HEK293 (cell line): Measurements from ENCODE around the gene CHL1.
"Not testable (repeated sequence)": the region's sequence is repeated elsewhere in the genome, so short reads cannot be mapped to it uniquely, and the experiment has no call there.

ENCODE experiments used
- CTCF ChIA-PET: fragments of 350-600 bp; formaldehyde crosslinking; extraction: SDS; loops from one replicate; lab custom pipeline; 2021; ENCODE audit warnings: antibody characterized with exemption; lab: Yijun Ruan, JAX
- POLR2A ChIA-PET: fragments of 300-600 bp; formaldehyde crosslinking; extraction: SDS; loops from one replicate; lab custom pipeline; 2020; ENCODE audit warnings: antibody characterized with exemption, inconsistent platforms; lab: Yijun Ruan, JAX
- H3K27ac ChIP-seq: fragments of 200-500 bp; sonication (Bioruptor generic); 2 replicates; pipeline ENCODE4 v1.5.1; 2014; ENCODE audit warnings: low read depth, low read length, control low read depth, inconsistent platforms; ENCODE audit errors: extremely low read depth
- H3K36me3 ChIP-seq, 2 experiments: fragments of 200-500 bp in 1 of 2; sonication (Bioruptor generic) in 1 of 2; 1 replicate in 1 of 2; 2 replicates in 1 of 2; pipeline ENCODE4 v1.5.1; 2014 to 2017; ENCODE audit warnings: inconsistent platforms in 2 of 2, low read length in 2 of 2; ENCODE audit not compliant: control insufficient read depth in 2 of 2, insufficient read depth in 1 of 2
- H3K4me1 ChIP-seq: fragments of 200-500 bp; sonication (Bioruptor generic); 2 replicates; pipeline ENCODE4 v1.5.1; 2014; ENCODE audit warnings: mild to moderate bottlenecking, low read length, inconsistent platforms; ENCODE audit not compliant: control insufficient read depth, insufficient read depth
- H3K4me3 ChIP-seq: 2 replicates; pipeline ENCODE4 v1.5.1; 2011; ENCODE audit warnings: low read depth, mild to moderate bottlenecking, control low read depth, low read length, moderate library complexity
- H3K9me3 ChIP-seq: fragments of 200-500 bp; sonication (Bioruptor generic); 2 replicates; pipeline ENCODE4 v1.5.1; 2014; ENCODE audit warnings: low read depth, low read length, inconsistent platforms; ENCODE audit not compliant: control insufficient read depth, insufficient read depth
- BCL11A ChIP-seq: fragments of 450-650 bp; formaldehyde crosslinking; IDR thresholded peaks from 2 replicates; pipeline ENCODE4 v1.5.1; 2016; ENCODE audit warnings: low read depth, missing biosample characterization, missing genetic modification characterization
- ELK4 ChIP-seq: IDR thresholded peaks from 2 replicates; pipeline ENCODE4 v1.6.1; 2011; ENCODE audit warnings: mild to moderate bottlenecking, low read depth, low read length, borderline replicate concordance
- KLF1 ChIP-seq: fragments of 450-650 bp; formaldehyde crosslinking; IDR thresholded peaks from 2 replicates; pipeline ENCODE4 v1.5.1; 2016; ENCODE audit warnings: missing biosample characterization, missing genetic modification characterization
- PATZ1 ChIP-seq: fragments of 450-650 bp; formaldehyde crosslinking; IDR thresholded peaks from 2 replicates; pipeline ENCODE4 v1.5.1; 2016; ENCODE audit warnings: missing biosample characterization, missing genetic modification characterization
- PRDM4 ChIP-seq: fragments of 450-650 bp; formaldehyde crosslinking; IDR thresholded peaks from 2 replicates; pipeline ENCODE4 v1.5.1; 2017; ENCODE audit warnings: missing biosample characterization, missing genetic modification characterization
- PRDM6 ChIP-seq: fragments of 450-650 bp; formaldehyde crosslinking; IDR thresholded peaks from 2 replicates; pipeline ENCODE4 v1.5.1; 2017; ENCODE audit warnings: missing biosample characterization, missing genetic modification characterization
- SETDB1 ChIP-seq: IDR thresholded peaks from one replicate; pipeline ENCODE4 v1.6.1; 2017; ENCODE audit warnings: mild to moderate bottlenecking, low read length, moderate library complexity, mixed read lengths; ENCODE audit not compliant: insufficient read length
- TRIM28 ChIP-seq: IDR thresholded peaks from 2 replicates; pipeline ENCODE4 v1.6.1; 2011; ENCODE audit warnings: low read length, control low read depth, borderline replicate concordance
- ZBTB17 ChIP-seq: fragments of 450-650 bp; formaldehyde crosslinking; IDR thresholded peaks from 2 replicates; pipeline ENCODE4 v1.5.1; 2016; ENCODE audit warnings: missing biosample characterization, missing genetic modification characterization
- ZBTB8A ChIP-seq: fragments of 450-650 bp; formaldehyde crosslinking; IDR thresholded peaks from 2 replicates; pipeline ENCODE4 v1.5.1; 2016; ENCODE audit warnings: missing biosample characterization, missing genetic modification characterization
- ZFP37 ChIP-seq: fragments of 450-650 bp; formaldehyde crosslinking; IDR thresholded peaks from 2 replicates; pipeline ENCODE4 v1.5.1; 2016; ENCODE audit warnings: missing biosample characterization, missing genetic modification characterization
- ZFP41 ChIP-seq: fragments of 450-650 bp; formaldehyde crosslinking; IDR thresholded peaks from 2 replicates; pipeline ENCODE4 v1.5.1; 2016; ENCODE audit warnings: missing biosample characterization, missing genetic modification characterization, borderline replicate concordance
- ZNF155 ChIP-seq: fragments of 450-650 bp; formaldehyde crosslinking; IDR thresholded peaks from 2 replicates; pipeline ENCODE4 v1.5.1; 2016; ENCODE audit warnings: missing biosample characterization, missing genetic modification characterization
- ZNF248 ChIP-seq: fragments of 450-650 bp; formaldehyde crosslinking; IDR thresholded peaks from 2 replicates; pipeline ENCODE4 v1.5.1; 2017; ENCODE audit warnings: missing biosample characterization, missing genetic modification characterization
- ZNF354C ChIP-seq: fragments of 450-650 bp; formaldehyde crosslinking; IDR thresholded peaks from 2 replicates; pipeline ENCODE4 v1.5.1; 2016; ENCODE audit warnings: missing biosample characterization, missing genetic modification characterization, low read depth, borderline replicate concordance
- ZNF473 ChIP-seq: fragments of 450-650 bp; formaldehyde crosslinking; IDR thresholded peaks from 2 replicates; pipeline ENCODE4 v1.5.1; 2017; ENCODE audit warnings: missing biosample characterization, missing genetic modification characterization
- ZNF48 ChIP-seq: fragments of 450-650 bp; formaldehyde crosslinking; IDR thresholded peaks from 2 replicates; pipeline ENCODE4 v1.5.1; 2016; ENCODE audit warnings: missing biosample characterization, missing genetic modification characterization
- ZNF530 ChIP-seq: fragments of 450-650 bp; formaldehyde crosslinking; IDR thresholded peaks from 2 replicates; pipeline ENCODE4 v1.5.1; 2016; ENCODE audit warnings: low read depth, missing biosample characterization, missing genetic modification characterization
- ZNF544 ChIP-seq: fragments of 450-650 bp; formaldehyde crosslinking; IDR thresholded peaks from 2 replicates; pipeline ENCODE4 v1.5.0; 2017; ENCODE audit warnings: missing biosample characterization, missing genetic modification characterization
- ZNF560 ChIP-seq: fragments of 450-650 bp; formaldehyde crosslinking; IDR thresholded peaks from 2 replicates; pipeline ENCODE4 v1.5.1; 2017; ENCODE audit warnings: missing biosample characterization, missing genetic modification characterization, borderline replicate concordance
- ZNF561 ChIP-seq: fragments of 450-650 bp; IDR thresholded peaks from 2 replicates; pipeline ENCODE4 v1.5.1; 2018; ENCODE audit warnings: missing biosample characterization, missing genetic modification characterization, borderline replicate concordance
- ZNF660 ChIP-seq: fragments of 450-650 bp; IDR thresholded peaks from 2 replicates; pipeline ENCODE4 v1.5.1; 2018; ENCODE audit warnings: missing biosample characterization, mild to moderate bottlenecking, missing genetic modification characterization
- ZNF76 ChIP-seq: fragments of 450-650 bp; formaldehyde crosslinking; IDR thresholded peaks from 2 replicates; pipeline ENCODE4; 2016; ENCODE audit warnings: low read depth, missing biosample characterization, missing genetic modification characterization, borderline replicate concordance

CHL1 gene

GRCh38 chr3:364287-364686 lies 167.7 kb downstream of the CHL1 start:
- POLR2A ChIA-PET = no interaction called here
- Histone ChIP-seq H3K36me3 (no peaks in the 10 kb centered on the region), H3K4me3 (no peak overlapping the region), H3K27ac (no peak overlapping the region), H3K4me1 (no peaks in the 10 kb centered on the region), H3K9me3 (no peaks in the 10 kb centered on the region)
- CTCF ChIA-PET = interaction anchor here (1.7 kb wide), 1 partner anchor 10 kb away, joined by 8 read pairs; no protein-coding TSS in a partner anchor
- TF ChIP-seq ZNF76 (no peak), ZNF544 (tag by site-specific recombination) (no peak), ZBTB17 (tag by site-specific recombination) (no peak), ZBTB8A (no peak), ELK4 (no peak), BCL11A (tag by site-specific recombination) (no peak), PRDM4 (no peak), ZNF561 (tag by site-specific recombination) (no peak), SETDB1 (no peak), ZNF155 (tag by site-specific recombination) (no peak), ZNF560 (tag by site-specific recombination) (no peak), ZNF248 (tag by site-specific recombination) (no peak), ZNF48 (no peak), KLF1 (tag by site-specific recombination) (no peak), PATZ1 (tag by site-specific recombination) (no peak), ZNF660 (tag by site-specific recombination) (no peak), PRDM6 (tag by site-specific recombination) (no peak), ZNF473 (tag by site-specific recombination) (no peak), TRIM28 (no peak), ZFP41 (tag by site-specific recombination) (no peak)

GRCh38 chr3:365268-365667 lies 168.7 kb downstream of the CHL1 start:
- Histone ChIP-seq H3K27ac (no peak overlapping the region), H3K36me3 (no peaks in the 10 kb centered on the region), H3K4me1 (no peaks in the 10 kb centered on the region), H3K4me3 (no peak overlapping the region), H3K9me3 (no peaks in the 10 kb centered on the region)
- CTCF ChIA-PET = interaction anchor here (1.7 kb wide), 1 partner anchor 11 kb away, joined by 8 read pairs; no protein-coding TSS in a partner anchor
- TF ChIP-seq ZFP37 (tag by site-specific recombination) (no peak), ZNF530 (tag by site-specific recombination) (no peak), ZNF354C (tag by site-specific recombination) (no peak)
- POLR2A ChIA-PET = no interaction called here

GRCh38 chr3:366253-366652 lies 169.7 kb downstream of the CHL1 start:
- H3K9me3 ChIP-seq, H3K36me3 ChIP-seq, POLR2A ChIA-PET, H3K4me3 ChIP-seq, H3K4me1 ChIP-seq, H3K27ac ChIP-seq: not testable (repeated sequence)
- CTCF ChIA-PET = interaction anchor here (1.0 kb wide), 1 partner anchor 9 kb away, joined by 3 read pairs; no protein-coding TSS in a partner anchor
